ENCODE data around the gene SYK. TPM values are rescaled to one million over a fixed set of nuclear protein-coding genes. Genes with fewer than 3 reads are reported as not detected.
"Not testable (repeated sequence)": the region's sequence is repeated elsewhere in the genome, so short reads cannot be mapped to it uniquely, and the experiment has no call there.

SYK gene
- total RNA-seq, 1 donor from 2014 or later, result 0.55 TPM

GRCh38 chr9:90787771-90788460 lies 13.7 kb upstream of the SYK start:
- Mint-ChIP-seq H3K9me3 (ENCODE audit: low read depth) (no peaks in the 10 kb centered on the region), H3K27ac (ENCODE audit: unreplicated experiment) (no peak overlapping the region), H3K27me3 (ENCODE audit: low read depth) (peaks cover 8% of the 10 kb centered on the region), H3K36me3 (ENCODE audit: low read depth) (no peaks in the 10 kb centered on the region), H3K4me1 (ENCODE audit: low read depth) (peaks cover 4% of the 10 kb centered on the region), H3K4me3 (ENCODE audit: unreplicated experiment) (no peak overlapping the region)
- no peak for DNase-seq (ENCODE audit: low spot score)
- no peak for TF ChIP-seq CTCF (IDR thresholded peaks at IDR 0.05)

GRCh38 chr9:90788527-90788926 lies 13.1 kb upstream of the SYK start:
- H3K4me3 Mint-ChIP-seq (ENCODE audit: unreplicated experiment); DNase-seq (ENCODE audit: low spot score); H3K9me3 Mint-ChIP-seq (ENCODE audit: low read depth); H3K36me3 Mint-ChIP-seq (ENCODE audit: low read depth); H3K27me3 Mint-ChIP-seq (ENCODE audit: low read depth); H3K4me1 Mint-ChIP-seq (ENCODE audit: low read depth); H3K27ac Mint-ChIP-seq (ENCODE audit: unreplicated experiment): not testable (repeated sequence)

GRCh38 chr9:90789408-90789807 lies 12.2 kb upstream of the SYK start:
- H3K4me3 Mint-ChIP-seq (ENCODE audit: unreplicated experiment), result no peak overlapping the region
- H3K4me1 Mint-ChIP-seq (ENCODE audit: low read depth), result peaks cover 4% of the 10 kb centered on the region
- H3K36me3 Mint-ChIP-seq (ENCODE audit: low read depth), result no peaks in the 10 kb centered on the region
- no peak for TF ChIP-seq CTCF (IDR thresholded peaks at IDR 0.05)
- peaks cover 3% of the 10 kb centered on the region for H3K9me3 Mint-ChIP-seq (ENCODE audit: low read depth)
- H3K27ac Mint-ChIP-seq (ENCODE audit: unreplicated experiment), result no peak overlapping the region
- H3K27me3 Mint-ChIP-seq (ENCODE audit: low read depth), result peaks cover 5% of the 10 kb centered on the region
- DNase-seq (ENCODE audit: low spot score), result no peak

GRCh38 chr9:90789862-90790261 lies 11.8 kb upstream of the SYK start:
- H3K4me3 Mint-ChIP-seq (ENCODE audit: unreplicated experiment), result no peak overlapping the region

DNA sequence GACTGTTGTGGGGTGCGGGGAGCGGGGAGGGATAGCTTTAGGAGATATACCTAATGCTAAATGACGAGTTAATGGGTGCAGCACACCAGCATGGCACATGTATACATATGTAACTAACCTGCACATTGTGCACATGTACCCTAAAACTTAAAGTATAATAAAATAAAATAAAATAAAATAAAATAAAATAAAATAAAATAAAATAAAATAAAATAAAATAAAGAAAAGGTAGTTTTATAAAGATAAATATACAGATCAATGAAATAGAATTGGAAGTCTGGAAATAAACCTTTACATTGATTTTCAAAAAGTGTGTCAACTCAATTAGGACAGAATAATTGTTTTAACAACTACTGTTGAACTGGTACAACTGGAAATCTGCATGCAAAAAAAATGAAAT lies 8.6 kb upstream of the SYK start:
- H3K4me1 Mint-ChIP-seq (ENCODE audit: low read depth); H3K36me3 Mint-ChIP-seq (ENCODE audit: low read depth); H3K9me3 Mint-ChIP-seq (ENCODE audit: low read depth); DNase-seq (ENCODE audit: low spot score); H3K27ac Mint-ChIP-seq (ENCODE audit: unreplicated experiment); H3K4me3 Mint-ChIP-seq (ENCODE audit: unreplicated experiment): not testable (repeated sequence)
- H3K27me3 Mint-ChIP-seq (ENCODE audit: low read depth), result peaks cover 19% of the 10 kb centered on the region

More at GRCh38 chr9:90789862-90790261, 11.8 kb upstream of the SYK start:
- peaks cover 4% of the 10 kb centered on the region for H3K4me1 Mint-ChIP-seq (ENCODE audit: low read depth)
- DNase-seq (ENCODE audit: low spot score), result no peak
- no peak for TF ChIP-seq CTCF (IDR thresholded peaks at IDR 0.05)
- no peaks in the 10 kb centered on the region for H3K36me3 Mint-ChIP-seq (ENCODE audit: low read depth)
- peaks cover 3% of the 10 kb centered on the region for H3K9me3 Mint-ChIP-seq (ENCODE audit: low read depth)
- peaks cover 5% of the 10 kb centered on the region for H3K27me3 Mint-ChIP-seq (ENCODE audit: low read depth)
- H3K27ac Mint-ChIP-seq (ENCODE audit: unreplicated experiment), result no peak overlapping the region

GRCh38 chr9:90793729-90794128 lies 7.9 kb upstream of the SYK start:
- DNase-seq (ENCODE audit: low spot score), result no peak
- peaks cover 5% of the 10 kb centered on the region for H3K9me3 Mint-ChIP-seq (ENCODE audit: low read depth)
- peaks cover 20% of the 10 kb centered on the region for H3K27me3 Mint-ChIP-seq (ENCODE audit: low read depth)
- no peaks in the 10 kb centered on the region for H3K36me3 Mint-ChIP-seq (ENCODE audit: low read depth)
- no peak overlapping the region for H3K4me3 Mint-ChIP-seq (ENCODE audit: unreplicated experiment)
- no peak overlapping the region for H3K27ac Mint-ChIP-seq (ENCODE audit: unreplicated experiment)
- TF ChIP-seq CTCF (IDR thresholded peaks at IDR 0.05), result no peak
- peaks cover 4% of the 10 kb centered on the region for H3K4me1 Mint-ChIP-seq (ENCODE audit: low read depth)
